ENCODE measurements around the gene PXDN. TPM values are rescaled to one million over a fixed set of nuclear protein-coding genes. Genes with fewer than 3 reads are reported as not detected.

Gene PXDN
- total RNA-seq, 4 donors from 2014 or later = 26.6 to 254 (median 59.8) TPM

DNA sequence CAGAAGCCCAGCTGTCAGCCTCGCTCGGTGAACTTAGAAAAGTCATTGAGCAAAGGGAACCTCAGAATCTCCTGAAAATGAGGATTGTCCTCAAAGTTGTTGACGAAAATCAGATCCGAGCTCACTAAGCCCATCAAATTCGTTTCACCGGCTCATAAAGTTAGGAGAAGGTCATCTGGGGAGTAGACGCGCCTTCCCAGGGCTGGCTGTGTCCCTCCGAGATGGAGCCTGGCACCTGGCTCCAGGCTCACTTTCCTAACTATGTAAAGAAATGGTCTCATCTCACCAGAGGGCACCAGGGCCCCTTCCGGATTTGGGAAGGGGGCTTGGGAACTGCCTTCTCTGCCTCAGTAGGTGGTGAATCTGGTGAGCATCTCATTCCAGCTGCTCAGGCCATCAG, 145.5 kb downstream of the PXDN start:
- DNase-seq = no peak
- H3K4me3 ChIP-seq = no peak overlapping the region
- no peaks in the 10 kb centered on the region for H3K4me1 ChIP-seq
- H3K9me3 ChIP-seq = no peaks in the 10 kb centered on the region
- intact Hi-C loops (cut with DNase I; ENCODE audit: low total_unique reads) = loop anchor here (10.0 kb wide), 1 partner anchor 146 kb away; the partner anchor contains the start of gene PXDN
- H3K36me3 ChIP-seq = no peaks in the 10 kb centered on the region
- no peaks in the 10 kb centered on the region for H3K27me3 ChIP-seq
- no peak for TF ChIP-seq CTCF (IDR thresholded peaks at IDR 0.05)
- TF ChIP-seq POLR2A (IDR thresholded peaks at IDR 0.05) = no peak
- H3K27ac ChIP-seq = no peak overlapping the region

GRCh38 chr2:1598041-1598710, 146.1 kb downstream of the PXDN start:
- DNase-seq = no peak
- TF ChIP-seq CTCF (IDR thresholded peaks at IDR 0.05) (no peak), POLR2A (IDR thresholded peaks at IDR 0.05) (no peak)
- no peaks in the 10 kb centered on the region for H3K27me3 ChIP-seq
- H3K36me3 ChIP-seq = no peaks in the 10 kb centered on the region
- intact Hi-C loops (cut with DNase I; ENCODE audit: low total_unique reads) = loop anchor here (10.0 kb wide), 1 partner anchor 147 kb away; the partner anchor contains the start of gene PXDN
- H3K4me1 ChIP-seq = no peaks in the 10 kb centered on the region
- H3K9me3 ChIP-seq = no peaks in the 10 kb centered on the region
- H3K4me3 ChIP-seq = no peak overlapping the region
- no peak overlapping the region for H3K27ac ChIP-seq

DNA sequence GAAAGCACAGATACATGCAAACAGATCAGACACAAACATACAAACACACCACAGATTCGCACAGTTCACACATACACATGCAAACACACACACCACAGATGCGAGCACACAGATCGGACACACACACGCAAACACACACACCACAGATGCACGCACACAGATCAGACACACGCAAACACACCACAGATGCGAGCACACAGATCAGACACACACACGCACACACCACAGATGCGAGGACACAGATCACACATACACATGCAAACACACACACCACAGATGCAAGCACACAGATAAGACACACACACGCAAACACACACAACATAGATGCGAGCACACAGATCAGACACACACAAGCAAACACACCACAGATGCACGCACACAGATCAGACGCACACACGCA, 149.0 kb downstream of the PXDN start:
- Histone ChIP-seq H3K27me3 (no peaks in the 10 kb centered on the region), H3K27ac (no peak overlapping the region), H3K4me1 (no peaks in the 10 kb centered on the region), H3K4me3 (no peak overlapping the region), H3K9me3 (no peaks in the 10 kb centered on the region), H3K36me3 (no peaks in the 10 kb centered on the region)
- TF ChIP-seq POLR2A (IDR thresholded peaks at IDR 0.05) = no peak
- no peak for TF ChIP-seq CTCF (IDR thresholded peaks at IDR 0.05)
- intact Hi-C loops (cut with DNase I; ENCODE audit: low total_unique reads) = loop anchor here (10.0 kb wide), 1 partner anchor 150 kb away; the partner anchor contains the start of gene PXDN
- DNase-seq = no peak

DNA sequence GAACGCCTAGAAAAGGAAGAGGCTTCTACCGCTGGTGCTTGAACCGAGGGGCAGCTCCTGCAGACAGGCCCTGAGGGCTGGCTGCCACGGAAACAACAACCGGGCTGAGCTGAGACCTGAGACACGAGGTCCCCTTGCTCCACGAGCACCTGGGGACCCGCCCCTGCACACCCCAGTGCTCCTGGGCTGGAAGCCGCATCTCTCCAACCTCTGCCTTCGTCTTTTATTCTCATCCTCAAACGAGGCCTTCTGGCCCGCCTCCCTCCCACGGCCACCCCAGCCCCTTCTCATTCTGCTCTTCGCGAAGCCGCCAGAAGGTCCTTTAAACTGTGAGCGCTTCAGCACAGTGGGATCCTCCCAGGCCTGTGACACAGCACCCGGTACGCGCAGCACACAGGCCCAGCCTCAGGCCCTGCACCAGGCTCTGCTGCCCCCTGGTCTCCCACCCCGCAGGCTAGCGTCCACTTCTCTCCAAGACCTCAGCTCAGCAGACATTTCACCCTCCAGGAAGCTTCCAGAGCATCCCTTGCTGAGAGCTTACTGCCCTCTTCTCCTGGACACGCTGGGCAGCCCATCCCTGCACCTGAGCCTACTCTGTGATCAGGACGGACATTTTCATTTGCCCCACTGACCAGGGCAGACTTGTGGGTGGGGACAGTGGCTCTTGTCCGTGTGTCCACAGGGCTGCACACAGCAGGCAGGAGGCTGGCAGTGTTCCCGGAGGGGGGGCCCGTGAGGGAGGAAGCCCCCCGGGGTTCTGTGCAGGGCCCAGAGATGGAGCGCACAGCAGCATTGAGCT, 149.7 kb downstream of the PXDN start:
- intact Hi-C loops (cut with DNase I; ENCODE audit: low total_unique reads) = loop anchor here (10.0 kb wide), 1 partner anchor 150 kb away; the partner anchor contains the start of gene PXDN
- no peaks in the 10 kb centered on the region for H3K27me3 ChIP-seq

More for the DNA sequence above, 149.7 kb downstream of the PXDN start:
- TF ChIP-seq POLR2A (IDR thresholded peaks at IDR 0.05) (no peak), CTCF (IDR thresholded peaks at IDR 0.05) (no peak)
- H3K36me3 ChIP-seq = no peaks in the 10 kb centered on the region
- peak in 1 of 2 donors; percentile 11 for DNase-seq
- H3K4me1 ChIP-seq = no peaks in the 10 kb centered on the region
- H3K9me3 ChIP-seq = no peaks in the 10 kb centered on the region
- H3K4me3 ChIP-seq = no peak overlapping the region
- H3K27ac ChIP-seq = no peak overlapping the region
